Heart right ventricle (tissue), 16 donors: ENCODE data around the gene TP63. TPM values are rescaled to one million over a fixed set of nuclear protein-coding genes. Genes with fewer than 3 reads are reported as not detected.

ENCODE experiments used
- ATAC-seq, 8 donors: fragments of 200-7000 bp; cut with Tn5 transposase; one replicate each; pipeline ENCODE4 v1.9.1; 2020; ENCODE audit warnings: mild to moderate bottlenecking in 8 of 8, moderate library complexity in 8 of 8, moderate number of reproducible peaks in 1 of 8
- DNase-seq, 2 donors: peaks; one replicate each; pipeline ENCODE4 v3.0.0-alpha.2; 2020
- H3K27ac ChIP-seq, 10 donors: fragments of 200-600 bp; sonication (generic) in 2 of 10; one replicate each; pipeline versions ENCODE4 v1.5.0 to v1.8.0; 2020 to 2022; ENCODE audit warnings: mild to moderate bottlenecking in 3 of 10
- H3K27me3 ChIP-seq, 7 donors: fragments of 200-600 bp; one replicate each; pipeline ENCODE4 v1.8.0; 2021 to 2022; ENCODE audit warnings: mild to moderate bottlenecking in 2 of 7
- H3K36me3 ChIP-seq, 9 donors: fragments of 200-600 bp; sonication (generic) in 1 of 9; one replicate each; pipeline versions ENCODE4 v1.5.0 to v1.8.0; 2020 to 2022; ENCODE audit warnings: mild to moderate bottlenecking in 2 of 9
- H3K4me1 ChIP-seq, 9 donors: fragments of 200-600 bp; sonication (generic) in 1 of 9; one replicate each; pipeline versions ENCODE4 v1.5.0 to v1.8.0; 2020 to 2022; ENCODE audit warnings: mild to moderate bottlenecking in 4 of 9
- H3K4me3 ChIP-seq, 10 donors: fragments of 200-600 bp; sonication (generic) in 2 of 10; one replicate each; pipeline versions ENCODE4 v1.5.0 to v1.8.0; 2020 to 2022; ENCODE audit warnings: mild to moderate bottlenecking in 7 of 10, moderate library complexity in 2 of 10
- H3K9me3 ChIP-seq, 11 donors: fragments of 200-600 bp in 10 of 11; sonication (generic) in 2 of 11; one replicate each; pipeline versions ENCODE4 v1.5.0 to v1.8.0; 2013 to 2022; ENCODE audit warnings: mild to moderate bottlenecking in 2 of 11, control low read depth in 1 of 11, moderate library complexity in 1 of 11
- WGBS, 2 donors: extraction: QIAGEN DNeasy Blood & Tissue Kit; methylation state at CpG; one replicate each; pipeline ENCODE4 v1.1.7; 2013; ENCODE audit warnings: inconsistent platforms in 1 of 2; 5-methylcytosine and 5-hydroxymethylcytosine counted together
- intact Hi-C, 10 donors: fragments of 100-400 bp; cut with DNase I; formaldehyde crosslinking; loops; one replicate each; pipeline versions ENCODE4 v1.11.1 to v1.14.2; 2022
- polyA plus RNA-seq, 2 donors: library from polyadenylated mRNA; stranded (reverse); fragments of 200-250 nt; gene quantifications; one replicate each; pipeline ENCODE4 v1.2.3, GENCODE V29; 2013
- total RNA-seq, 10 donors: library from RNA; stranded (reverse); fragmentation: NEBNext Ultra II Directional in 3 of 10; extraction: Animal tissue kit (Norgen Biotek cat#: 25700) in 3 of 10; gene quantifications; one replicate each; pipeline versions ENCODE4 v1.2.1 to v1.2.4, GENCODE V29; 2021 to 2023
- TF ChIP-seq, protein P1 (sequence below), 9 donors: fragments of 200-600 bp; sonication (generic) in 2 of 9; IDR thresholded peaks; one replicate each; pipeline versions ENCODE4 v1.5.0 to v1.8.0; 2021 to 2022; ENCODE audit warnings: antibody characterized with exemption in 9 of 9, mild to moderate bottlenecking in 5 of 9, moderate library complexity in 1 of 9
- donor health status: Arrhythmogenic right ventricular cardiomyopathy.
- donor health status: ischemic (EF 13 %, LVEDD 7.1; RV severe dilation, severe dysfunction).
- donor health status: healthy with polysubstance abuse.
- donor health status: DM: no; HTN: yes; CAD: no.
- donor health status: DM: no; HTN: no; CAD: no.
- donor health status: ischemic (EF 25% LVEDD 6.9; RV normal size, moderate dysfunction).
- donor health status: ischemic (EF 25% LVEDD 5.7; RV mildly dilated, moderate dysfunction).
- donor health status: healthy.
- donor health status: DM: yes; HTN: yes; CAD: no.
- donor health status: Ischemic cardiomyopathy.
- donor health status: ischemic (EF 35%, LVEDD 5.7; RV mildly dilated, moderate dysfunction).
- donor health status: nonischemic (EF 11% LVEDD 7.7; RV severe dilation, severe dysfunction).
- donor health status: DM: yes; HTN: yes; CAD: no.
- donor health status: PGD.
- donor health status: ischemic (EF 29% LVEDD 5.4; RV normal size, mild dysfunction).
- donor health status: nonischemic (EF 23%, LVEDD 6.1; RV moderate dilation, normal function).

The TP63 gene
- total and polyA plus RNA-seq, 12 donors = 0.07 to 1.5 (median 0.49) TPM

- no peak for ATAC-seq
- Histone ChIP-seq H3K4me1 (peaks cover 0 to 6% (median 0%) of the 10 kb centered on the region in 9 donors), H3K36me3 (no peaks in the 10 kb centered on the region), H3K27ac (no peak overlapping the region), H3K9me3 (no peaks in the 10 kb centered on the region), H3K4me3 (no peak overlapping the region), H3K27me3 (no peaks in the 10 kb centered on the region)
- DNase-seq = no peak
- WGBS, 2 donors = 95% methylated on average over 5 of the region's 5 CpGs
- TF ChIP-seq, protein P1, sequence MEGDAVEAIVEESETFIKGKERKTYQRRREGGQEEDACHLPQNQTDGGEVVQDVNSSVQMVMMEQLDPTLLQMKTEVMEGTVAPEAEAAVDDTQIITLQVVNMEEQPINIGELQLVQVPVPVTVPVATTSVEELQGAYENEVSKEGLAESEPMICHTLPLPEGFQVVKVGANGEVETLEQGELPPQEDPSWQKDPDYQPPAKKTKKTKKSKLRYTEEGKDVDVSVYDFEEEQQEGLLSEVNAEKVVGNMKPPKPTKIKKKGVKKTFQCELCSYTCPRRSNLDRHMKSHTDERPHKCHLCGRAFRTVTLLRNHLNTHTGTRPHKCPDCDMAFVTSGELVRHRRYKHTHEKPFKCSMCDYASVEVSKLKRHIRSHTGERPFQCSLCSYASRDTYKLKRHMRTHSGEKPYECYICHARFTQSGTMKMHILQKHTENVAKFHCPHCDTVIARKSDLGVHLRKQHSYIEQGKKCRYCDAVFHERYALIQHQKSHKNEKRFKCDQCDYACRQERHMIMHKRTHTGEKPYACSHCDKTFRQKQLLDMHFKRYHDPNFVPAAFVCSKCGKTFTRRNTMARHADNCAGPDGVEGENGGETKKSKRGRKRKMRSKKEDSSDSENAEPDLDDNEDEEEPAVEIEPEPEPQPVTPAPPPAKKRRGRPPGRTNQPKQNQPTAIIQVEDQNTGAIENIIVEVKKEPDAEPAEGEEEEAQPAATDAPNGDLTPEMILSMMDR (IDR thresholded peaks at IDR 0.05) = no peak
- intact Hi-C loops = no loop called here
Observed at GRCh38 chr3:189636048-189636447, 4.9 kb downstream of the TP63 start.

DNA sequence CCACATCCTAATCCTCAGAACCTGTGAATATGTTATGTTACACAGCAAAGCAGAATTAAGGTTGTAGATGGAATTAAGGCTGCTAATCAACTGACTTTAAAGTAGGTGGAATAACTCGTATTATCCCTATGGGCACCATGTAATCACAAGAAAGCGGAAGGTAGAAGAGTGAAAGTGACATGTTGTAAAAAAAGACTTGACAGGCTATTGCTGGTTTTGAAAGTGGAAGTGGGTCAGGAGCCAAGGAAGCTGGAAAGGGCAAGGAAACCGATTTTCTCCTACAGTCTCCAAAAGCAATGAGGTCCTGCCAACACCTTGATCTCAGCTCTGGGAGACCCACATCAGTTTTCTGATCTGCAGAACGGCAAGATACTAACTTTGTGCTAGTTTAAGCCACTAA is 6.6 kb downstream of the TP63 start:
- intact Hi-C loops = no loop called here
- Histone ChIP-seq H3K4me3 (no peak overlapping the region), H3K9me3 (no peaks in the 10 kb centered on the region), H3K4me1 (peaks cover 0 to 6% (median 0%) of the 10 kb centered on the region in 9 donors), H3K36me3 (no peaks in the 10 kb centered on the region), H3K27me3 (no peaks in the 10 kb centered on the region), H3K27ac (no peak overlapping the region)
- TF ChIP-seq, protein P1 (IDR thresholded peaks at IDR 0.05) = no peak
- ATAC-seq = no peak
- DNase-seq = no peak
- 88% methylated on average over 4 of the region's 4 CpGs for WGBS, 2 donors

- peaks cover 0 to 6% (median 0%) of the 10 kb centered on the region in 9 donors for H3K4me1 ChIP-seq
- 62 to 68% methylated on average over 4 of the region's 4 CpGs for WGBS, 2 donors
- ATAC-seq = no peak
Observed at GRCh38 chr3:189638276-189639031, 7.3 kb downstream of the TP63 start.

GRCh38 chr3:189641776-189642175 is 10.6 kb downstream of the TP63 start:
- intact Hi-C loops = no loop called here
- TF ChIP-seq, protein P1 (IDR thresholded peaks at IDR 0.05) = no peak

More at GRCh38 chr3:189638276-189639031, 7.3 kb downstream of the TP63 start:
- Histone ChIP-seq H3K27me3 (no peaks in the 10 kb centered on the region), H3K27ac (no peak overlapping the region), H3K4me3 (no peak overlapping the region), H3K36me3 (no peaks in the 10 kb centered on the region), H3K9me3 (no peaks in the 10 kb centered on the region)
- DNase-seq = no peak
- TF ChIP-seq, protein P1 (IDR thresholded peaks at IDR 0.05) = no peak
- intact Hi-C loops = no loop called here

More at GRCh38 chr3:189641776-189642175, 10.6 kb downstream of the TP63 start:
- Histone ChIP-seq H3K9me3 (no peaks in the 10 kb centered on the region), H3K4me3 (no peak overlapping the region), H3K27ac (no peak overlapping the region), H3K36me3 (no peaks in the 10 kb centered on the region), H3K4me1 (no peaks in the 10 kb centered on the region), H3K27me3 (no peaks in the 10 kb centered on the region)
- ATAC-seq (no peak), DNase-seq (no peak)
